CD4-positive, alpha-beta T cell (primary cell): ENCODE data around the gene WDR75. TPM values are rescaled to one million over a fixed set of nuclear protein-coding genes. Genes with fewer than 3 reads are reported as not detected.

Source experiments
- ATAC-seq: fragments of 200-7000 bp; cut with Tn5 transposase; one replicate; pipeline ENCODE4 v1.10.0; 2022; ENCODE audit warnings: mild to moderate bottlenecking; ENCODE audit not compliant: poor library complexity
- CTCF ChIA-PET: fragments of 350-600 bp; sonication (Branson Sonifier 250); formaldehyde crosslinking; loops from one replicate; lab custom pipeline; 2021; ENCODE audit warnings: antibody characterized with exemption, inconsistent platforms; lab: Charles Lee
- POLR2A ChIA-PET: fragments of 350-600 bp; sonication (Branson Sonifier 250); formaldehyde crosslinking; loops from one replicate; lab custom pipeline; 2021; ENCODE audit warnings: antibody characterized with exemption, inconsistent platforms; lab: Charles Lee
- DNase-seq, 14 experiments: peaks; one replicate each; pipeline ENCODE4 v3.0.0-alpha.2; 2013 to 2020; ENCODE audit warnings: mixed read lengths in 2 of 14
- H3K27ac ChIP-seq, 2 donors: one replicate each; pipeline versions ENCODE4 v1.5.1 to v1.7.0; 2013; ENCODE audit warnings: low read length in 2 of 2, low read depth in 1 of 2, mild to moderate bottlenecking in 1 of 2
- H3K27me3 ChIP-seq, 2 experiments: 1 replicate in 1 of 2; 2 replicates in 1 of 2; pipeline versions ENCODE4 v1.6.1 to v1.7.0; 2013; ENCODE audit warnings: low read length in 2 of 2, control low read depth in 1 of 2, mild to moderate bottlenecking in 1 of 2, moderate library complexity in 1 of 2; ENCODE audit not compliant: insufficient read depth in 2 of 2, control insufficient read depth in 1 of 2
- H3K36me3 ChIP-seq: one replicate; pipeline ENCODE4 v1.6.1; 2013; ENCODE audit warnings: low read length, control low read depth; ENCODE audit not compliant: insufficient read depth
- H3K4me1 ChIP-seq: one replicate; pipeline ENCODE4 v1.6.1; 2013; ENCODE audit warnings: low read length, control low read depth; ENCODE audit not compliant: insufficient read depth
- H3K4me3 ChIP-seq: one replicate; pipeline ENCODE4 v1.5.1; 2013; ENCODE audit warnings: mild to moderate bottlenecking, low read length, moderate library complexity
- H3K9me3 ChIP-seq, 2 experiments: 1 replicate in 1 of 2; 2 replicates in 1 of 2; pipeline versions ENCODE4 v1.6.1 to v1.7.0; 2013; ENCODE audit warnings: low read length in 2 of 2, mild to moderate bottlenecking in 2 of 2, control low read depth in 1 of 2, moderate library complexity in 1 of 2; ENCODE audit not compliant: control insufficient read depth in 1 of 2, insufficient read depth in 1 of 2
- H3K27ac Mint-ChIP-seq: one replicate; pipeline ENCODE4 v1.8.0; 2020; ENCODE audit warnings: mixed read lengths
- H3K27me3 Mint-ChIP-seq: one replicate; pipeline ENCODE4 v1.8.0; 2021; ENCODE audit warnings: mixed read lengths
- H3K36me3 Mint-ChIP-seq: one replicate; pipeline ENCODE4 v1.8.0; 2021; ENCODE audit warnings: low read depth, mixed read lengths
- H3K4me1 Mint-ChIP-seq: one replicate; pipeline ENCODE4 v1.8.0; 2021; ENCODE audit warnings: low read depth, mixed read lengths
- H3K4me3 Mint-ChIP-seq: one replicate; pipeline ENCODE4 v1.8.0; 2020; ENCODE audit warnings: mild to moderate bottlenecking, mixed read lengths
- H3K9me3 Mint-ChIP-seq: one replicate; pipeline ENCODE4 v1.8.0; 2020; ENCODE audit warnings: mixed read lengths
- CTCF ChIP-seq: fragments of 200-600 bp; IDR thresholded peaks from one replicate; pipeline ENCODE4 v1.8.0; 2022; ENCODE audit warnings: antibody characterized with exemption, mild to moderate bottlenecking
- intact Hi-C, 2 experiments: fragments of 100-400 bp; cut with DNase I in 1 of 2; cut with micrococcal nuclease in 1 of 2; formaldehyde crosslinking; loops; one replicate each; pipeline versions ENCODE4 v1.15.1 to v1.9.0; 2023 to 2025; cut with DNase I, micrococcal nuclease
- total RNA-seq, 174 experiments: library from RNA in 2 of 174; stranded (reverse) in 2 of 174; gene quantifications; one replicate each; pipeline ENCODE4 v1.2.3 and lab custom pipeline; 2021 to 2026

The WDR75 gene
- total RNA-seq, 2 experiments from 2014 or later: 38.1 to 45.3 TPM

- intact Hi-C loops: no loop called here
- Histone ChIP-seq H3K4me3 (no peak overlapping the region), H3K9me3 (peaks cover 0 to 4% of the 10 kb centered on the region in 2 experiments), H3K36me3 (no peaks in the 10 kb centered on the region), H3K27ac (no peak overlapping the region), H3K27me3 (no peaks in the 10 kb centered on the region), H3K4me1 (peaks cover 8% of the 10 kb centered on the region)
- CTCF ChIA-PET: no interaction called here
- Mint-ChIP-seq H3K9me3 (no peaks in the 10 kb centered on the region), H3K27me3 (no peaks in the 10 kb centered on the region), H3K4me3 (no peak overlapping the region), H3K36me3 (no peaks in the 10 kb centered on the region), H3K27ac (no peak overlapping the region), H3K4me1 (peaks cover 13% of the 10 kb centered on the region)
- no peak for TF ChIP-seq CTCF
- no peak for ATAC-seq
- POLR2A ChIA-PET: no interaction called here
- no peak for DNase-seq
Measured at GRCh38 chr2:189505492-189505891, 64.2 kb downstream of the WDR75 start.

GRCh38 chr2:189506514-189506976, 65.3 kb downstream of the WDR75 start:
- H3K4me1 ChIP-seq: peaks cover 8% of the 10 kb centered on the region
- Mint-ChIP-seq H3K9me3 (no peaks in the 10 kb centered on the region), H3K4me1 (peaks cover 13% of the 10 kb centered on the region), H3K36me3 (no peaks in the 10 kb centered on the region), H3K27me3 (no peaks in the 10 kb centered on the region), H3K4me3 (no peak overlapping the region), H3K27ac (no peak overlapping the region)
- ATAC-seq (no peak), DNase-seq (no peak)
- no peaks in the 10 kb centered on the region for H3K36me3 ChIP-seq
- TF ChIP-seq CTCF: no peak
- ChIA-PET POLR2A (no interaction called here), CTCF (no interaction called here)
- H3K9me3 ChIP-seq: peaks cover 0 to 4% of the 10 kb centered on the region in 2 experiments
- no peak overlapping the region for H3K4me3 ChIP-seq
- intact Hi-C loops: no loop called here
- H3K27me3 ChIP-seq: no peaks in the 10 kb centered on the region
- no peak overlapping the region for H3K27ac ChIP-seq

GRCh38 chr2:189511210-189511959, 70.1 kb downstream of the WDR75 start:
- H3K27ac ChIP-seq: no peak overlapping the region
- no peak overlapping the region for H3K4me3 ChIP-seq
- peaks cover 0 to 4% of the 10 kb centered on the region in 2 experiments for H3K9me3 ChIP-seq
- ATAC-seq (no peak), DNase-seq (no peak)
- POLR2A ChIA-PET: no interaction called here
- Mint-ChIP-seq H3K9me3 (no peaks in the 10 kb centered on the region), H3K36me3 (no peaks in the 10 kb centered on the region), H3K27me3 (peaks cover 7% of the 10 kb centered on the region), H3K4me1 (no peaks in the 10 kb centered on the region), H3K4me3 (no peak overlapping the region), H3K27ac (no peak overlapping the region)
- no peaks in the 10 kb centered on the region for H3K36me3 ChIP-seq
- H3K4me1 ChIP-seq: no peaks in the 10 kb centered on the region
- no peaks in the 10 kb centered on the region for H3K27me3 ChIP-seq
- CTCF ChIA-PET: no interaction called here
- intact Hi-C loops: no loop called here
- no peak for TF ChIP-seq CTCF
